ENCODE measurements around the gene AMER1. TPM values are rescaled to one million over a fixed set of nuclear protein-coding genes. Genes with fewer than 3 reads are reported as not detected.

Gene AMER1
- polyA plus RNA-seq, 1 donor, result 8.5 TPM

GRCh38 chrX:64186974-64187761 is 18.3 kb downstream of the AMER1 start:
- no peak for DNase-seq

GRCh38 chrX:64184396-64184795 is 21.1 kb downstream of the AMER1 start:
- DNase-seq, result no peak

- DNase-seq, result no peak
Measured at GRCh38 chrX:64182208-64182607, 23.3 kb downstream of the AMER1 start.

GRCh38 chrX:64176876-64177275 is 28.6 kb downstream of the AMER1 start:
- no peak for DNase-seq

- no peak for DNase-seq
Measured at GRCh38 chrX:64169988-64170387, 35.5 kb downstream of the AMER1 start.

GRCh38 chrX:64152857-64153256 is 52.7 kb downstream of the AMER1 start:
- DNase-seq, result no peak

- no peak for DNase-seq
Measured at GRCh38 chrX:64151911-64152310, 53.6 kb downstream of the AMER1 start.

- DNase-seq, result no peak
Measured at GRCh38 chrX:64150775-64151174, 54.7 kb downstream of the AMER1 start.

Other genes starting within 250 kb of the AMER1 start
- 0.53 TPM for gene ASB12, start 24.9 kb upstream of the AMER1 start, polyA plus RNA-seq (ENCODE audit: insufficient read length)
- 2.0 TPM for gene MTMR8, start 189.7 kb upstream of the AMER1 start, polyA plus RNA-seq (ENCODE audit: insufficient read length)